Measurements from ENCODE around the gene ANO9.

Gene ANO9

DNA sequence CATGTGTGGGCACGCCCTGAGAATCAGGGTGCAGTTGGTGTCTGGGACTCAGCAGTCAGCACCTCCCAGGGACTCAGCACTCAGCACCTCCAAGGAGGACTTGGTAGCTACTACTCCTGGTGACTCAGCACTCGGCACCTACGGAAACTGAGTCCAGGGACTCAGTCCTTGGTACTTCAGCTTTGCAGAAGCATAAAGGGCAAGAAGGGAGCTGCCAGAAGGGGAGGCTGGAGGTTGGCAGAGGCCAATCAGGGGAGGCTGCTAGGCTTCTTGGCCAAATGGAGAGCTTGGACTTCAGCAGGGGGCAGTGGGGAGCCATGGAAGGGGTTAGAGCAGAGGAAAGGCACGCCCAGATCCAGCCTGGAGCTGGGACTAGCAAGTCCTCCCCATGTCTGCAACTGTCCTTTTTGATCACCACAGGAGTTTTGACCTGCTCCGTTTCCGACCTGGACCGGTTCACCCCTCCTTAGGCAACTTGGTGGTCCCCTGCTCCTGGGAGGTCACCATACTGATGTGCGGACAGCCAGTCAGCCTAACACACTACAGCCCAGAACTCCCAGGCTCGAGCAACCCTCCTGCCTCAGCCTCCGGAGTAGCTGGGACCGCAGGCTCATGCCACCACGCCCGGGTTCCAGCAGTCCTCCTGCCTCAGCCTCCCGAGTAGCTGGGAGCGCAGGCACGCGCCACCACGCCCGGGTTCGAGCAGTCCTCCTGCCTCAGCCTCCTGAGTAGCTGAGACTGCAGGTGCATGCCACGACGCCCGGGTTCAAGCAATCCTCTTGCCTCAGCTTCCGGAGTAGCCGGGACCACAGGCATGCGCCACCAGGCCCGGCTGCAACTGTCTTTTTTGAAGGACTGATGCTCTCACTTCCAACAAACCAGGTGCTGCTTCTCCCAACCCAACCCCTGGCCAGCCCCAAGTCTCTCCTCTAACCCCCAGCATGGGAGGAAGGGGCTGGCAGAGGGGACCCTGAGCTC is 1.5 kb downstream of the ANO9 start:
- TF ChIP-seq, protein P1, sequence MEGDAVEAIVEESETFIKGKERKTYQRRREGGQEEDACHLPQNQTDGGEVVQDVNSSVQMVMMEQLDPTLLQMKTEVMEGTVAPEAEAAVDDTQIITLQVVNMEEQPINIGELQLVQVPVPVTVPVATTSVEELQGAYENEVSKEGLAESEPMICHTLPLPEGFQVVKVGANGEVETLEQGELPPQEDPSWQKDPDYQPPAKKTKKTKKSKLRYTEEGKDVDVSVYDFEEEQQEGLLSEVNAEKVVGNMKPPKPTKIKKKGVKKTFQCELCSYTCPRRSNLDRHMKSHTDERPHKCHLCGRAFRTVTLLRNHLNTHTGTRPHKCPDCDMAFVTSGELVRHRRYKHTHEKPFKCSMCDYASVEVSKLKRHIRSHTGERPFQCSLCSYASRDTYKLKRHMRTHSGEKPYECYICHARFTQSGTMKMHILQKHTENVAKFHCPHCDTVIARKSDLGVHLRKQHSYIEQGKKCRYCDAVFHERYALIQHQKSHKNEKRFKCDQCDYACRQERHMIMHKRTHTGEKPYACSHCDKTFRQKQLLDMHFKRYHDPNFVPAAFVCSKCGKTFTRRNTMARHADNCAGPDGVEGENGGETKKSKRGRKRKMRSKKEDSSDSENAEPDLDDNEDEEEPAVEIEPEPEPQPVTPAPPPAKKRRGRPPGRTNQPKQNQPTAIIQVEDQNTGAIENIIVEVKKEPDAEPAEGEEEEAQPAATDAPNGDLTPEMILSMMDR (IDR thresholded peaks at IDR 0.05), result no peak

DNA sequence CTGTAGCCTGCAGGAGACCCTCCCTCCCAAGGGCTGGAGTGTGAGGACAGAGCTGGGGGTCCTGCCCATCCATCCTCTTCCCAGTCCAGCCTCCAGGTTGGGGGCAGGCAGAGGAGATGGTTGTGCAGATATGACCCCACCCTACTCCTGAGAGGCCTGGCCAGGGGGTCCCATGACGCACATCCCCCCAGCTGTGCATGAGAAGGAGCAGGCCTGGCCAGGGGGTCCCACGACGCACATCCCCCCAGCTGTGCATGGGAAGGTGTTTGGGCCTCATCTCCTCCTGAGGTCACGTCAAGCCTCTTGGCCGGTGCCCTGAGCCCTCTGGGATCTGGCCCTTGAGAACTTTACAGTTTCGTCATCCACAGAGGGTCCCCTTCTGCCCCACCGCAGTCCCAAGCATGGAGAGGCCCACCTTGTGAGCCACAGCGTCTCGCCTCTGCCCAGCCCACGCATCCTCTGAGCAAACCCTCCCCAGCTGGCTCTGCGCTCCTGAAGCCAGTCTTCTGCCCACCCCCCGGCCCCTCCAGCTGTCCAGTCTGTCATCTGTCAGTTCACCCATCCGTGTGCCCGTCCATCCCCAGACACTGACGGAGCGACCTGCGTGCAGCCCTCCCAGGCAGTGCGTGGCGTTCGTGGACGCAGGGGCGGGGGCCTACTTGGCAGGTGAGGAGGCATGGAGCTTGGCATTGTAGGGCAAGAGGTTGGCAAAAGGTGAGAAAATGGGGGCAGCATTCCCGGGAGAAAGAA is 2.3 kb downstream of the ANO9 start:
- TF ChIP-seq, protein P1 (IDR thresholded peaks at IDR 0.05), result no peak

DNA sequence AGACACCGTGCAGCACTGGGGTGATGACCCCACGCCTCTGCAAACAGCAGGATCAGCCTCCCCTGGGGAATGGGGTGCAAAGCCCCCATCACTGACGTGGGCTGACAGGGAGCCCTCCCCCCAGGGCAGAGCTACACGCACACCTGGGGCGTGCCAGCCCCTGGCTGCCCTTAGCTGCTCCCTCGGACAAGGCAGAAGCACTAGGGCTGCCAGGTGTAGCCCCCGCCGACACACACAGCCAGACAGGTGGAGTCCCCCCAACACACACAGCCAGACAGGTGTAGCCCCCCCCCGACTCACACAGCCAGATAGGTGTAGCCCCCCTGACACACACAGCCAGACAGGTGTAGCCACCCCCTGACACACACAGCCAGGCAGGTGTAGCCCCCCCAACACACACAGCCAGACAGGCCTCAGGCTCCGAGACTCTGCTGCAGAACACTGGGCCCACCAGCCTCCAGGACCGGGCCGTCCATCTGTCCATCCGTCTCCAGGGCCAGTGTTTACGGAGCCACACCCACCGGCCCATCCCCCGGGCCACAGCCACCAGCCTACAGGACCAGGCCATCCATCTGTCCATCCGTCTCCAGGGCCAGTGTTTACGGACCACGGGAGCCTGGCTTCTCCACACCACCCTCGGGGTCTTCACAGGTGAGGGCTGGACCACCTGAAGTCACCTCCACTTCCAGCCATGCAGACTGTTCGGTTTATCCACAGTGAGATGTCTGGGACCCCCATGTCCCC is 3.5 kb downstream of the ANO9 start:
- TF ChIP-seq, protein P1 (IDR thresholded peaks at IDR 0.05), result no peak

DNA sequence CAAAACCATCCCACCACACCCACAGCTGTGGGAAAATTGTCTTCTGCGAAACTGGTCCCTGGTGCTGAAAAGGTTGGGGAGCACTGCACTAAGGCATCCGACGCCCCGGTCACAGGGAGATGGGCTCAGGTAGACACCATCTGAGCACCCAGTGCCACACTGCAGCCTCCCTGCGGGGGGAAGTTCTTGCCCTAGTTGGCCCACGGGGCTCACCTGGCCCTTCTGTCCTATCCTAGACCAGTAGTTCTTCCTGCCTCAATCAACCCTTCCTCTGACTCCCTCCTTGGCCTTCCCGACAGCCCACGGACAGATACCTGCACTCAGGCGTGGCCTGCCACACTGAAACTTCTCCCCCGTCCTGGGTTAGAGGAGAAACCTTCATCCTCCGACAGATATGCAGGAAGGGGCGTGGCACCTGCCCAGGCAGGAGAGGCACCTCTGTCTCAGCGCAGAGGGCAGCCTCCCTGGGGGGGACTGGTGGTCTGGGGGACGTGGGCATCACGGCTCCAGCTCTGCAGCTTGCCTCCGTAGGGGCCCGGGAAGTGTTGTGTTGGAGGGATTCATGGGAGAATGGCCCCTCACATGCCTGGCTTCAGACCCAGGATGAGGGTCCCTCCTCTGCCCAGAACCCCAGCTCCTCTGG is 4.5 kb downstream of the ANO9 start:
- TF ChIP-seq, protein P1 (IDR thresholded peaks at IDR 0.05), result no peak

DNA sequence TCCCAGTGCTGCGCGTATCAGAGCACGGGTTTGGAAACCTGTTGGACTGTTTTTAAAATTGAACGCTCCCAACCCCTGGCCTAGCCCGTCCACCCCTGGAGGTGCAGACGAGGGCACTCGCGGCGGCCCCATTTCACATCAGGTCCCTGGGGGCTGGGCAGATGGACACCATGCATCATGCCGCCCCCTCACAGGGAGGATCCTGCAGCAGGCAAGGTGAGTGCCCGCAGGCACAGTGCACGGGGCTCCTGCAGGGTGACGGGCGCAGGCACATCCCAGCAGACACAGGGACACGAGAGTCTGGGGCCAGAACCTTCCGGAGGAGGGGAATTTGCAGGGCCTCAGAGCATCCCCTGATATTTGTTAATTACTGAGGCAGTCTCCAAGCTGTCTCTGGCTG is 7.3 kb downstream of the ANO9 start:
- TF ChIP-seq, protein P1 (IDR thresholded peaks at IDR 0.05), result no peak

DNA sequence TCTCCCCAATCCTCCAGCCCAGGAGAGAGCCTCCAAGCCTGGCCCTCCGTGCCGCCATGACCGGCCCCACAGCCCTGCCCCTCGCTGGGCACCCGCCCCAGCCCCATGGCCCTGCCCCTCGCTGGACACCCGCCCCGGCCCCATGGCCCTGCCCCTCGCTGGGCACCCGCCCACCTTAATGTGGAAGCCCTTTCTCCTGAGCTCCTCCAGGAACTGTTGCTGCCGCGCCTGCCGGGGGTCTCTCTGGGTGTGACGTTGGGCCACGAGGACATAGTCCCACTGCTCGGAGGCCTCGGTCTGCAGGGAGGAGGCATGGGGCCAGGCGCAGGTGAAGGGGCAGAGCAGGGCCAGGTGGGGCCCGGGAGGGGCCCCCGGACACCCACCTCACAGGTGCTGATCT is 8.2 kb downstream of the ANO9 start:
- TF ChIP-seq, protein P1 (IDR thresholded peaks at IDR 0.05), result no peak

DNA sequence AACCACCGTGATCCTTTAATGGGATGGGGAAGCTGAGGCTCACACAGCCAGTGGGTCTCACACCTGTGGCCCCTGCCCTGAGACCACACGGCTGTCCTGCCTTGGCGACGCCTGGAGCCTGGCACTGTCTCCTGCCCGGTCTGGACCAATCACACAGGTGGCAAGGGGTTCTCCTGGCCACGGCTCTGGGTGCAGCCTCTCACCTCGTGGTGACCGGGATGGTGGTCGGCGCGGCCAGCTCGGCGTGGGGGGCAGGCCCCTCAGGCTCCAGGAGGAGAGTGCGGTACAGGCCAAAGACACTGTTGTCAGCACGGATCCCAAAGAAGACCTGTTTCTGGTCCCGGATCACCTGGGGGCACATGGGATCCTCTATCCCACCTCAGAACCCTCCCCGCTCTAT is 8.7 kb downstream of the ANO9 start:
- TF ChIP-seq, protein P1 (IDR thresholded peaks at IDR 0.05), result no peak
